ENCODE data around the gene LMBR1L. TPM values are rescaled to one million over a fixed set of nuclear protein-coding genes. Genes with fewer than 3 reads are reported as not detected.

Gene LMBR1L
- total RNA-seq, 1 experiment from 2014 or later, result 78.2 TPM

- POLR2A ChIA-PET, result interaction anchor here (0.5 kb wide), 1 partner anchor 195 kb away, joined by 3 read pairs; no protein-coding TSS in a partner anchor
- TF ChIP-seq MYBL2 (CRISPR knock-in tag; IDR thresholded peaks at IDR 0.05) (no peak), ZNF416 (CRISPR knock-in tag; IDR thresholded peaks at IDR 0.05) (no peak), ATF2 (CRISPR knock-in tag; IDR thresholded peaks at IDR 0.05; ENCODE audit: borderline replicate concordance, low read depth) (no peak), OVOL2 (CRISPR knock-in tag; IDR thresholded peaks at IDR 0.05; ENCODE audit: borderline replicate concordance) (no peak), ZNF423 (CRISPR knock-in tag; IDR thresholded peaks at IDR 0.05) (no peak), ARID4B (CRISPR knock-in tag; IDR thresholded peaks at IDR 0.05; ENCODE audit: borderline replicate concordance) (no peak), IRF2 (CRISPR knock-in tag; IDR thresholded peaks at IDR 0.05; ENCODE audit: borderline replicate concordance, low read depth) (no peak), TP53 (CRISPR knock-in tag; IDR thresholded peaks at IDR 0.05) (no peak)
- peaks cover 15% of the 10 kb centered on the region for H3K4me1 Mint-ChIP-seq
- no peaks in the 10 kb centered on the region for H3K9me3 Mint-ChIP-seq
- H3K4me3 Mint-ChIP-seq, result no peak overlapping the region
- H3K27ac Mint-ChIP-seq, result no peak overlapping the region
- CTCF ChIA-PET, result interaction anchor here (1.6 to 7.8 kb wide), 3 partner anchors 17 to 74 kb away, joined by 10 to 73 read pairs (median 13); no protein-coding TSS in a partner anchor
- DNase-seq (ENCODE audit: low spot score), result no peak
- H3K36me3 Mint-ChIP-seq, result no peaks in the 10 kb centered on the region
- ATAC-seq, result no peak
- H3K27me3 Mint-ChIP-seq (ENCODE audit: low read depth), result peaks cover 20% of the 10 kb centered on the region
Measured at GRCh38 chr12:49070971-49071370, 39.7 kb downstream of the LMBR1L start.

DNA sequence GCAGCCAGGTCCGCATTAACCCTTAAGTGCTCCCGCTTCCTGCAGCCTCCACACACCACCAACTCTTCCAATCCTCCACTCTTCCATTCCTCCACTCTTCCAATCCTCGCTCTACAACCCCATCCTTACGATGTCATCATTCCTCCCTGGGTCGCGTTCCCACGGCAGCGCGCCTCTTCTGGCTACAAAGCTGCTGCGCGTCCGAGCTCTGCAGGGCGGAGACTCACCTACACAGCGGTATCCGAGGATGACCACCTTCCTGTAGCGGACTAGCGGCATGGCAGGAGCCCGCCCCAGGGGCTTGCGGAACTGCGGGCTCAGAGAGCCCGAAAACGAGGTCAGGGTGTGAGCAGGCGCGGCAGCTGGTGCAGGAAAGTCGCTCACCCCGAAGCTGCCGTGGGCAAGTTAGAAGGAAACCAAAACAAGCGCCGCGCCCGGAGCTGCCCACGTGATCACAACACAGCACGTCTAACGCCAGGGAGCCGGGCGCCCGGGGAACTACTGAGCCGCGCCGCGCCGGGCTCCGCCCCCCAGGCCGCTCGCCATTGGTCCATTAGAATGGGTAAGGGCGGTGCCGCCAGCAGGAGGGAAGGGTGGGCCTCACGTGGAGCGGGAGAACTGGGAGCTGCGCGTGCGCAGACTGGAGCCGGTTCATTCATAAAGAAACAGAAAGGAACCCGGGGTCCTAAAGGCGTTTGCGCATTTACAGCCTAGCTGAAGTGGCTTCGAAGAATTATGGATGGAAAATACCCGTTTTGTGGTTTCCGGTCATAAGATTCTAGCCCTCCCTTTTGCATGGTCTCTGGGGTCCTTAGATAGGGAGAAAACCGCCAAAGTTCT, 40.9 kb downstream of the LMBR1L start, which contains the start of gene RHEBL1:
TSS of gene RHEBL1 (minus strand) at position 473 of the 840 bp plus-strand sequence. CDS start at position 279, 194 bp downstream.
- peak within 1 kb of the TSS; percentile 99 for H3K4me3 Mint-ChIP-seq
- peak; percentile 95 for DNase-seq (ENCODE audit: low spot score)
- ChIA-PET CTCF (interaction anchor here (0.7 to 7.8 kb wide), 18 partner anchors 14 to 281 kb away, joined by 3 to 73 read pairs (median 5); partner anchors contain the start of genes ADCY6, DHH, LMBR1L and TUBA1B), POLR2A (interaction anchor here (0.6 to 1.9 kb wide), 4 partner anchors 23 to 83 kb away, joined by 3 to 6 read pairs (median 4); partner anchors contain the start of gene LMBR1L)
- peaks cover 15% of the 10 kb centered on the region for H3K4me1 Mint-ChIP-seq
- H3K27ac Mint-ChIP-seq, result peak within 1 kb of the TSS; percentile 7; the same call in 1 of the 2 replicates
- H3K9me3 Mint-ChIP-seq, result no peaks in the 10 kb centered on the region
- peak; percentile 96 for ATAC-seq
- H3K36me3 Mint-ChIP-seq, result peaks cover 3% of the 10 kb centered on the region; the same call in 1 of the 2 replicates
- peaks cover 20% of the 10 kb centered on the region for H3K27me3 Mint-ChIP-seq (ENCODE audit: low read depth)
- TF ChIP-seq NR3C1 (CRISPR knock-in tag; conservative IDR thresholded peaks at IDR 0.05; ENCODE audit: low read depth) (no peak), ZNF219 (CRISPR knock-in tag; IDR thresholded peaks at IDR 0.05; ENCODE audit: borderline replicate concordance) (no peak), FOXP4 (CRISPR knock-in tag; IDR thresholded peaks at IDR 0.05) (no peak), ZNF138 (CRISPR knock-in tag; conservative IDR thresholded peaks at IDR 0.05) (no peak), ETV6 (CRISPR knock-in tag; IDR thresholded peaks at IDR 0.05) (no peak; the same call in 1 of the 2 replicates), IRF2 (CRISPR knock-in tag; IDR thresholded peaks at IDR 0.05; ENCODE audit: borderline replicate concordance, low read depth) (no peak), TCF7 (CRISPR knock-in tag; IDR thresholded peaks at IDR 0.05; ENCODE audit: low read depth) (no peak), TP53 (CRISPR knock-in tag; IDR thresholded peaks at IDR 0.05) (0 out of 2 replicates have a peak, but pooled peaks have one; percentile 68), USF1 (CRISPR knock-in tag; IDR thresholded peaks at IDR 0.05) (peak; percentile 95), ZNF416 (CRISPR knock-in tag; IDR thresholded peaks at IDR 0.05) (no peak)
- TF ChIP-seq, protein P1, sequence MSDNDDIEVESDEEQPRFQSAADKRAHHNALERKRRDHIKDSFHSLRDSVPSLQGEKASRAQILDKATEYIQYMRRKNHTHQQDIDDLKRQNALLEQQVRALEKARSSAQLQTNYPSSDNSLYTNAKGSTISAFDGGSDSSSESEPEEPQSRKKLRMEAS (CRISPR knock-in tag; IDR thresholded peaks at IDR 0.05), result peak; percentile 84
- TF ChIP-seq, protein P2, sequence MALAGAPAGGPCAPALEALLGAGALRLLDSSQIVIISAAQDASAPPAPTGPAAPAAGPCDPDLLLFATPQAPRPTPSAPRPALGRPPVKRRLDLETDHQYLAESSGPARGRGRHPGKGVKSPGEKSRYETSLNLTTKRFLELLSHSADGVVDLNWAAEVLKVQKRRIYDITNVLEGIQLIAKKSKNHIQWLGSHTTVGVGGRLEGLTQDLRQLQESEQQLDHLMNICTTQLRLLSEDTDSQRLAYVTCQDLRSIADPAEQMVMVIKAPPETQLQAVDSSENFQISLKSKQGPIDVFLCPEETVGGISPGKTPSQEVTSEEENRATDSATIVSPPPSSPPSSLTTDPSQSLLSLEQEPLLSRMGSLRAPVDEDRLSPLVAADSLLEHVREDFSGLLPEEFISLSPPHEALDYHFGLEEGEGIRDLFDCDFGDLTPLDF (CRISPR knock-in tag; IDR thresholded peaks at IDR 0.05), result no peak
- TF ChIP-seq, protein P3, sequence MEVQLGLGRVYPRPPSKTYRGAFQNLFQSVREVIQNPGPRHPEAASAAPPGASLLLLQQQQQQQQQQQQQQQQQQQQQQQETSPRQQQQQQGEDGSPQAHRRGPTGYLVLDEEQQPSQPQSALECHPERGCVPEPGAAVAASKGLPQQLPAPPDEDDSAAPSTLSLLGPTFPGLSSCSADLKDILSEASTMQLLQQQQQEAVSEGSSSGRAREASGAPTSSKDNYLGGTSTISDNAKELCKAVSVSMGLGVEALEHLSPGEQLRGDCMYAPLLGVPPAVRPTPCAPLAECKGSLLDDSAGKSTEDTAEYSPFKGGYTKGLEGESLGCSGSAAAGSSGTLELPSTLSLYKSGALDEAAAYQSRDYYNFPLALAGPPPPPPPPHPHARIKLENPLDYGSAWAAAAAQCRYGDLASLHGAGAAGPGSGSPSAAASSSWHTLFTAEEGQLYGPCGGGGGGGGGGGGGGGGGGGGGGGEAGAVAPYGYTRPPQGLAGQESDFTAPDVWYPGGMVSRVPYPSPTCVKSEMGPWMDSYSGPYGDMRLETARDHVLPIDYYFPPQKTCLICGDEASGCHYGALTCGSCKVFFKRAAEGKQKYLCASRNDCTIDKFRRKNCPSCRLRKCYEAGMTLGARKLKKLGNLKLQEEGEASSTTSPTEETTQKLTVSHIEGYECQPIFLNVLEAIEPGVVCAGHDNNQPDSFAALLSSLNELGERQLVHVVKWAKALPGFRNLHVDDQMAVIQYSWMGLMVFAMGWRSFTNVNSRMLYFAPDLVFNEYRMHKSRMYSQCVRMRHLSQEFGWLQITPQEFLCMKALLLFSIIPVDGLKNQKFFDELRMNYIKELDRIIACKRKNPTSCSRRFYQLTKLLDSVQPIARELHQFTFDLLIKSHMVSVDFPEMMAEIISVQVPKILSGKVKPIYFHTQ (CRISPR knock-in tag; IDR thresholded peaks at IDR 0.05), result no peak
